ENCODE measurements around the gene EMCN. TPM values are rescaled to one million over a fixed set of nuclear protein-coding genes. Genes with fewer than 3 reads are reported as not detected.

Gene EMCN
- total RNA-seq, 1 donor from 2014 or later, result not detected

- no peak for DNase-seq (ENCODE audit: low spot score)
- no peaks in the 10 kb centered on the region for H3K27me3 Mint-ChIP-seq (ENCODE audit: insufficient read depth, low read depth)
- no peaks in the 10 kb centered on the region for H3K9me3 ChIP-seq (ENCODE audit: low read depth)
- H3K27ac Mint-ChIP-seq, result peak overlapping the region; percentile 35
- H4K20me1 ChIP-seq (ENCODE audit: low read depth), result no peaks in the 10 kb centered on the region
- H3K9me3 Mint-ChIP-seq, result peaks cover 4% of the 10 kb centered on the region
- H3K36me3 Mint-ChIP-seq, result no peaks in the 10 kb centered on the region
- H2AFZ ChIP-seq (replicated peaks), result peak overlapping the region; percentile 82
- no peak overlapping the region for H3K27ac ChIP-seq
- no peaks in the 10 kb centered on the region for H3K4me1 Mint-ChIP-seq
- H3K27me3 ChIP-seq, result no peaks in the 10 kb centered on the region
- no peaks in the 10 kb centered on the region for H3K79me2 ChIP-seq (ENCODE audit: low read depth)
- no peaks in the 10 kb centered on the region for H3K4me1 ChIP-seq
- H3K4me2 ChIP-seq, result no peak overlapping the region
- H3K4me3 Mint-ChIP-seq, result no peak overlapping the region
- no peaks in the 10 kb centered on the region for H3K36me3 ChIP-seq
- no peaks in the 10 kb centered on the region for H3F3A ChIP-seq (ENCODE audit: low read depth)
- no peak overlapping the region for H3K4me3 ChIP-seq
- TF ChIP-seq EZH2 (IDR thresholded peaks at IDR 0.05), result no peak
- TF ChIP-seq EZH2phosphoT487 (IDR thresholded peaks at IDR 0.05), result no peak
- TF ChIP-seq, protein P1, sequence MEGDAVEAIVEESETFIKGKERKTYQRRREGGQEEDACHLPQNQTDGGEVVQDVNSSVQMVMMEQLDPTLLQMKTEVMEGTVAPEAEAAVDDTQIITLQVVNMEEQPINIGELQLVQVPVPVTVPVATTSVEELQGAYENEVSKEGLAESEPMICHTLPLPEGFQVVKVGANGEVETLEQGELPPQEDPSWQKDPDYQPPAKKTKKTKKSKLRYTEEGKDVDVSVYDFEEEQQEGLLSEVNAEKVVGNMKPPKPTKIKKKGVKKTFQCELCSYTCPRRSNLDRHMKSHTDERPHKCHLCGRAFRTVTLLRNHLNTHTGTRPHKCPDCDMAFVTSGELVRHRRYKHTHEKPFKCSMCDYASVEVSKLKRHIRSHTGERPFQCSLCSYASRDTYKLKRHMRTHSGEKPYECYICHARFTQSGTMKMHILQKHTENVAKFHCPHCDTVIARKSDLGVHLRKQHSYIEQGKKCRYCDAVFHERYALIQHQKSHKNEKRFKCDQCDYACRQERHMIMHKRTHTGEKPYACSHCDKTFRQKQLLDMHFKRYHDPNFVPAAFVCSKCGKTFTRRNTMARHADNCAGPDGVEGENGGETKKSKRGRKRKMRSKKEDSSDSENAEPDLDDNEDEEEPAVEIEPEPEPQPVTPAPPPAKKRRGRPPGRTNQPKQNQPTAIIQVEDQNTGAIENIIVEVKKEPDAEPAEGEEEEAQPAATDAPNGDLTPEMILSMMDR (IDR thresholded peaks at IDR 0.05), result no peak
- no peak overlapping the region for H3K9ac ChIP-seq
These were observed 138.2 kb downstream of the EMCN start for GRCh38 chr4:100379583-100380105.

DNA sequence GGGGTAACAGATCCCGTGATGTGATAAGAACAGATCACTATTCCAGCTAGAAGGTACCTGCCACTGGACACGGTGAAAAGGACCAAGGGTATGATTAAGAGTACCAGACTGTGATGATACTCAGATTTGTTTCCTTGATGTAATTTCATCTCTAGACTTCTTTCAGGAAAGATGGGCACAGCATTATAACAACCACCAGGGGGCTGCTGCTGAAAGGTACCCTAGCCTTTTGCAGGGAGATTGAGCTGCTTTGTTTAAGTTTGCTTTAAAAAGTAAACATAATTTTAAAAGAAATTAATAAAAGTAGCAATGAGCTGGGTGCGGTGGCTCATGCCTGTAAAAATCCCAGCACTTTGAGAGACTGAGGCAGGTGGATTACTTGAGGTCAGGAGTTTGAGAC, 145.4 kb downstream of the EMCN start:
- peak; percentile 50 for DNase-seq (ENCODE audit: low spot score)
- H3K27me3 ChIP-seq, result no peaks in the 10 kb centered on the region
- no peaks in the 10 kb centered on the region for H3K36me3 Mint-ChIP-seq
- no peaks in the 10 kb centered on the region for H3K9me3 Mint-ChIP-seq
- H3K4me1 Mint-ChIP-seq, result no peaks in the 10 kb centered on the region
- H3K4me1 ChIP-seq, result peaks cover 6% of the 10 kb centered on the region
- H3K9me3 ChIP-seq (ENCODE audit: low read depth), result no peaks in the 10 kb centered on the region
- H3K27ac ChIP-seq, result no peak overlapping the region
- H3K36me3 ChIP-seq, result no peaks in the 10 kb centered on the region
- H3F3A ChIP-seq (ENCODE audit: low read depth), result no peaks in the 10 kb centered on the region
- TF ChIP-seq, protein P1 (IDR thresholded peaks at IDR 0.05), result peak; percentile 64
- TF ChIP-seq EZH2phosphoT487 (IDR thresholded peaks at IDR 0.05) (no peak), EZH2 (IDR thresholded peaks at IDR 0.05) (no peak)
- H3K27ac Mint-ChIP-seq, result no peak overlapping the region
- no peaks in the 10 kb centered on the region for H4K20me1 ChIP-seq (ENCODE audit: low read depth)
- H3K4me2 ChIP-seq, result no peak overlapping the region
- no peak overlapping the region for H3K9ac ChIP-seq
- H2AFZ ChIP-seq (replicated peaks), result no peak overlapping the region
- H3K4me3 ChIP-seq, result no peak overlapping the region
- H3K27me3 Mint-ChIP-seq (ENCODE audit: insufficient read depth, low read depth), result no peaks in the 10 kb centered on the region
- no peak overlapping the region for H3K4me3 Mint-ChIP-seq
- H3K79me2 ChIP-seq (ENCODE audit: low read depth), result no peaks in the 10 kb centered on the region

DNA sequence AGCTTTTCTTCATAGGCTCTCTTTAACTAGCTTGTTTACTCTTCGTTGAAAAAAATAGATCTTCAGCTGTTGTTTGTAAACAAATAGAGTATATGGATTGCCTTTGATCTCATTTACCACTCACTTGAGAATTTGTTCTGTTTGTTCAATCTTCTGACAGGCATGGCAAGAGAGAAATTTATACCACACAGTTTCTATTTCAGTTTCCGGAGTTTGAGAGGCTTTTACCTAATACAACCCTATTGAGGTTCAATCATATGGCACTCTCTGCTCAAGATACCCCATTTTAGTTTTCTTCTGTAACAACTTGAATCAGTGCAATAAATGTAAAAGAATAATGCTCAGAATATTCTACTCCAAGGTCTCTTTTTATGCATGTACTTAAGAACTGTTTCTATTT, 148.0 kb downstream of the EMCN start:
- Mint-ChIP-seq H3K27me3 (ENCODE audit: insufficient read depth, low read depth) (no peaks in the 10 kb centered on the region), H3K9me3 (no peaks in the 10 kb centered on the region), H3K36me3 (no peaks in the 10 kb centered on the region), H3K27ac (no peak overlapping the region), H3K4me3 (no peak overlapping the region), H3K4me1 (peaks cover 2% of the 10 kb centered on the region)
- H3K4me3 ChIP-seq, result no peak overlapping the region
- H3K9me3 ChIP-seq (ENCODE audit: low read depth), result no peaks in the 10 kb centered on the region
- no peak overlapping the region for H3K4me2 ChIP-seq
- no peak for DNase-seq (ENCODE audit: low spot score)
- no peaks in the 10 kb centered on the region for H3K79me2 ChIP-seq (ENCODE audit: low read depth)
- H3K9ac ChIP-seq, result no peak overlapping the region
- no peaks in the 10 kb centered on the region for H4K20me1 ChIP-seq (ENCODE audit: low read depth)
- no peaks in the 10 kb centered on the region for H3F3A ChIP-seq (ENCODE audit: low read depth)
- H3K27ac ChIP-seq, result no peak overlapping the region
- H3K27me3 ChIP-seq, result no peaks in the 10 kb centered on the region
- TF ChIP-seq EZH2phosphoT487 (IDR thresholded peaks at IDR 0.05) (no peak), EZH2 (IDR thresholded peaks at IDR 0.05) (no peak)
- TF ChIP-seq, protein P1 (IDR thresholded peaks at IDR 0.05), result no peak
- H3K36me3 ChIP-seq, result no peaks in the 10 kb centered on the region
- H3K4me1 ChIP-seq, result peaks cover 12% of the 10 kb centered on the region
- peak overlapping the region; percentile 37 for H2AFZ ChIP-seq (replicated peaks)

Data from neural progenitor cell (in vitro differentiated cells).